ENCODE results near the gene GFRA4. TPM values are rescaled to one million over a fixed set of nuclear protein-coding genes. Genes with fewer than 3 reads are reported as not detected.
"Not testable (repeated sequence)": the region's sequence is repeated elsewhere in the genome, so short reads cannot be mapped to it uniquely, and the experiment has no call there.

GFRA4 gene
- total RNA-seq, 2 donors from 2014 or later, result not detected

GRCh38 chr20:3627476-3627875, 35.7 kb downstream of the GFRA4 start:
- no peaks in the 10 kb centered on the region for H3K4me1 ChIP-seq (ENCODE audit: control insufficient read depth in 1 of 2, low read depth in 2 of 2)
- H3K27ac ChIP-seq, result no peak overlapping the region
- DNase-seq (ENCODE audit: low spot score) (no peak), ATAC-seq (ENCODE audit: insufficient number of reproducible peaks, low FRiP score, low read depth) (no peak)
- H3K36me3 ChIP-seq, result peaks cover 10% of the 10 kb centered on the region
- H3K27me3 ChIP-seq (replicated peaks; ENCODE audit: insufficient read depth), result no peaks in the 10 kb centered on the region
- TF ChIP-seq CTCF (IDR thresholded peaks at IDR 0.05), result no peak
- no peaks in the 10 kb centered on the region for H3K9me3 ChIP-seq
- no peak overlapping the region for H3K4me3 ChIP-seq

DNA sequence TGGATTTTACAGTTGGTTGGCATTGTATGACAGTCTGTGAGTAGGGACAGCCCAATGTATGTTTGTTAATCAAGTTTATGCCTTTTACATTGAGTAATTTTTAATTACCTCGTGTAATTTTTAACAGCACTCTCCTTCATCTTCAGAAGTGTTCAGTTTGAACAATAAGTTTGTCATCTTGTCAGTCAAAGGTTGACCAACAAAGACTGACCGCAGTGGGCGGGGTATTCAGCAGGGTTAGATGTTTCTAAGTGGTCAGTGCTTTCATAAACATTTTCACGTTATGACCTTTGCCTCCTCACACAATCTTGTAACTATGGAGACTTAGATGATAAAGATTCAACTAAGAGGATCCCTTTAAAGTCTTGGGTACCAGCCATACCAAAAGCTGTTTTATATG, 40.8 kb downstream of the GFRA4 start:
- ATAC-seq (ENCODE audit: insufficient number of reproducible peaks, low FRiP score, low read depth), result no peak
- H3K27me3 ChIP-seq (replicated peaks; ENCODE audit: insufficient read depth), result no peaks in the 10 kb centered on the region
- H3K4me3 ChIP-seq, result no peak overlapping the region
- no peaks in the 10 kb centered on the region for H3K4me1 ChIP-seq (ENCODE audit: control insufficient read depth in 1 of 2, low read depth in 2 of 2)
- no peak overlapping the region for H3K27ac ChIP-seq
- H3K9me3 ChIP-seq, result no peaks in the 10 kb centered on the region
- peaks cover 2% of the 10 kb centered on the region for H3K36me3 ChIP-seq
- DNase-seq (ENCODE audit: low spot score), result no peak
- TF ChIP-seq CTCF (IDR thresholded peaks at IDR 0.05), result no peak

- no peak for TF ChIP-seq CTCF (IDR thresholded peaks at IDR 0.05)
- no peaks in the 10 kb centered on the region for H3K4me1 ChIP-seq (ENCODE audit: control insufficient read depth in 1 of 2, low read depth in 2 of 2)
- H3K9me3 ChIP-seq, result no peaks in the 10 kb centered on the region
- no peak for ATAC-seq (ENCODE audit: insufficient number of reproducible peaks, low FRiP score, low read depth)
- H3K27me3 ChIP-seq (replicated peaks; ENCODE audit: insufficient read depth), result no peaks in the 10 kb centered on the region
- no peak overlapping the region for H3K4me3 ChIP-seq
- DNase-seq (ENCODE audit: low spot score), result no peak
- H3K36me3 ChIP-seq, result peaks cover 6% of the 10 kb centered on the region
- no peak overlapping the region for H3K27ac ChIP-seq
Measured at GRCh38 chr20:3621111-3621510, 42.1 kb downstream of the GFRA4 start.

GRCh38 chr20:3616250-3616649, 46.9 kb downstream of the GFRA4 start:
- Histone ChIP-seq H3K27me3 (replicated peaks; ENCODE audit: insufficient read depth) (no peaks in the 10 kb centered on the region), H3K4me3 (no peak overlapping the region), H3K4me1 (ENCODE audit: control insufficient read depth in 1 of 2, low read depth in 2 of 2) (no peaks in the 10 kb centered on the region), H3K36me3 (peaks cover 7% of the 10 kb centered on the region), H3K27ac (no peak overlapping the region), H3K9me3 (no peaks in the 10 kb centered on the region)
- DNase-seq (ENCODE audit: low spot score) (no peak), ATAC-seq (ENCODE audit: insufficient number of reproducible peaks, low FRiP score, low read depth) (no peak)
- no peak for TF ChIP-seq CTCF (IDR thresholded peaks at IDR 0.05)

- ATAC-seq (ENCODE audit: insufficient number of reproducible peaks, low FRiP score, low read depth); H3K36me3 ChIP-seq; H3K27ac ChIP-seq; H3K27me3 ChIP-seq (replicated peaks; ENCODE audit: insufficient read depth); DNase-seq (ENCODE audit: low spot score); H3K4me3 ChIP-seq; H3K9me3 ChIP-seq; H3K4me1 ChIP-seq (ENCODE audit: control insufficient read depth in 1 of 2, low read depth in 2 of 2): not testable (repeated sequence)
Measured at GRCh38 chr20:3615171-3615840, 47.9 kb downstream of the GFRA4 start.

- no peaks in the 10 kb centered on the region for H3K9me3 ChIP-seq
- no peak for TF ChIP-seq CTCF (IDR thresholded peaks at IDR 0.05)
- DNase-seq (ENCODE audit: low spot score), result no peak
- H3K27me3 ChIP-seq (replicated peaks; ENCODE audit: insufficient read depth), result no peaks in the 10 kb centered on the region
- no peak for ATAC-seq (ENCODE audit: insufficient number of reproducible peaks, low FRiP score, low read depth)
- peaks cover 7% of the 10 kb centered on the region for H3K36me3 ChIP-seq
- no peaks in the 10 kb centered on the region for H3K4me1 ChIP-seq (ENCODE audit: control insufficient read depth in 1 of 2, low read depth in 2 of 2)
- no peak overlapping the region for H3K27ac ChIP-seq
- H3K4me3 ChIP-seq, result no peak overlapping the region
Measured at GRCh38 chr20:3614466-3614865, 48.7 kb downstream of the GFRA4 start.

Measured in thoracic aorta (tissue), 2 donors.